Stimulated activated CD8-positive, alpha-beta memory T cell treated with anti-CD3 and anti-CD28 coated beads, Interleukin-12 subunit alpha, Interleukin-12 subunit beta, amount 100 ng/mL, for 24 hours (primary cell): Measurements from ENCODE around the gene ERC2.

Source experiments
- DNase-seq: peaks from one replicate; pipeline ENCODE4 v3.0.0-alpha.2; 2020; ENCODE audit errors: extremely low read depth

ERC2 gene

DNA sequence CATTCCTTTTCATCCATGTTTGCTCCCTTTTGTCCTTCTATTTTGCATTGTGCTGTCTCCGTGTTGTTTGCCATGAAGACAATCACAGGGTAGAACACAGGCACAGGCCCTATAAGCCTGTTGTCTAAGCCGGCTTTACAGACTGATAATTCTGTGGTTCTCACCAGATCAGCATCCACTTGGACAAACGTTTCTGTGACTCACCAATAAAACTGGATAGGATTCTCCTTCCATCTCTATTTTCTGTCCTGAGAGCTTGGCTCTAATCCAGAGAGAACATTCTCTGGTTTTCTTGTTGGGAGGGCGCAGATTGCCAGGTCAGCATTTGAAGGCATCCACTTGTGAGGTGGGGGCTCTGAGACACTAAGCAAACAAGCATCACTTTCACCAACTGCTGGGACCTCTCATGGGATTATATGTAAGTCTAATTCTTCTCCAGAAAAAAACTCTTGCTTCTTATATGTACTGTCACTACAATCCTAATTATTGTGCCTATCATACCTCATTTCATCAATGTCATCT is 101.6 kb downstream of the ERC2 start:
- no peak for DNase-seq

DNA sequence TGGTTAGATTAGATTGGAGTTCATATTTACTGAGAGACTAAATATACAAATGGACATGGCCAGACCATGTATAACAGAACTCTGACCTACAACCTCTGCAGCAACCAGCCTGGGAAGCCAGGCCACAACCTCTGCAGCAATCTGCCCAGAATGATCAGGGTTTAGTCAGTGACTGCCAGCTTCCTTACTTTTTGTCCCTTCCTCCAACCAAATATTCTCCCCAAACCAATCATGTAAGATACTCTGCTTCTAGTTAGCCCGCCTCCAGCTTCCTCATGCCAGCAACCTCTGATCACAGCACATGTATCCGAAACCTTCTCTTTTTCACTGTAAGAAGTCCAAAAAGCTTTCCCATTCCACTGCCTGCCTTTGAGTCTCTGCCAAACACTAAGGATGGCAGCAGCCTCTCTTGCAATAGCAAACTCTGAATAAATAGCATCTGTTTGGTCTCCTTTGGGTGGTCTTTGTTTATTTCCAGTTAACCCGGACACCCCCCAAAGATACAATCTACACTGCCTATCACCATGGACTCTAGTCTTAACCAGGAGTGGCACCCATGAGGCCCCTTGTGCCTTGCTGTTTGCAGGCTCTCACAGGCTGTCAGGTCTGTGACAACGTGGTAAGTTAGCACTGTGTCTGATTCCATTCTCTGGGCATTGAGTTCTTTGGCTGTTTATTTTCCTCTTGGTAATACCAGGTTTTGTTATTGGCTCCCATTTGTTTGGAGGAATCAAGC is 102.2 kb downstream of the ERC2 start:
- no peak for DNase-seq

- no peak for DNase-seq
Measured at GRCh38 chr3:56364665-56365064, 103.6 kb downstream of the ERC2 start.

DNA sequence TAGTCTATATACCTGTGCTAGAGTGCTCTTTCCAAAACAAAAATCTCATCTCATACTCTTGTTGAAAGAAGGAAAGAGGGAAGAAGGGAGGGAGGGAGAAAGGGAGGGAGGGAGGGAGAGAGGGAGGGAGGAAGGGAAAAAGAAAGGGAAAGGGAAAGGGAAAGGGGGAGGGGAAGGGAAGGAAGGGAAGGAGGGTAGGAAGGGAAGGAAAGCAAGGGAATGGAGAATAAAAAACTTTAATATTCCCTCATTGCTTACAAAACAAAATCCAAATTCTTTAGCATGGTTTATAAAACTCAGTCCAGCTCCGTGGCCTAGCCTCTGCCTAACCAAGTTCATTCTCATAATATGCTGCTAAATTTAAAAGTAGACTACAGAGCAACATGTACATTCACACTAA is 104.5 kb downstream of the ERC2 start:
- no peak for DNase-seq

DNA sequence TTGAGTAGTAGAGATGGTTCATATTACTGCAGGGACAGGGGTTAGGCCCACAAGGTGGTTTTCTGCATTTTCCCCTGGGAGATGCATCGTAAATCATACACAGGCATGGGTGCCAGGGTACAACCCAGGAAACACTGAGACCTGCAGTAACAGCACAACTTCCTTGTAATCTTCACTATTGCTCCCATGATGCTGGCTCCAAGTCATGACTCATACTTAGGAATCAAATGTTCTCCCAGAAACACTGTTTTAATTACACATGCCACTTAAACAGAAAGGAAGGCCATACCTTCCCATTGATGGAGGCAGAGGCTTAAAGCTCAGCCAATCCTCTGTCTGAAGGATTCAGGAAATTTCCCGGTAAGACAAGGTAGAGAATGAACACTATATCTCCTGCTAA is 106.5 kb downstream of the ERC2 start:
- no peak for DNase-seq

DNA sequence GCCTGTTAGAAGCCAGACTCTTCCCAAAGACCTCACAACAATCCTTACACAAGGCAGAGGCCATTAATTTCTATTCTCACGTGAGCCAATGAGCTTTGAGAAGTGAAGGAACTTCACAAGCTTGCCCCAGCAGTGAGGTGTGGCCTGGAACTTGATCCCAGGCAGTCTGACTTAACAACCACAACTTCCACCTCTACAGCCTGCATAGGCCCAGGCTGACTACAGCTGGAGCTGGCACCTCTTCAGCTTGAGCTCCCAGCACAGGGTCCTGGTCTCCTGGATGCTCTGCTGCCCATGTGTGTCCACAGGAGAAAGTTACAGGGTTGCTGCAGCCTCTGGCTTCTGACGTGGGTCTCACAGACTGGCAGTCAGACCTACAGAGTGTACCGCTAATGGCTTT is 111.0 kb downstream of the ERC2 start:
- DNase-seq, result no peak

DNA sequence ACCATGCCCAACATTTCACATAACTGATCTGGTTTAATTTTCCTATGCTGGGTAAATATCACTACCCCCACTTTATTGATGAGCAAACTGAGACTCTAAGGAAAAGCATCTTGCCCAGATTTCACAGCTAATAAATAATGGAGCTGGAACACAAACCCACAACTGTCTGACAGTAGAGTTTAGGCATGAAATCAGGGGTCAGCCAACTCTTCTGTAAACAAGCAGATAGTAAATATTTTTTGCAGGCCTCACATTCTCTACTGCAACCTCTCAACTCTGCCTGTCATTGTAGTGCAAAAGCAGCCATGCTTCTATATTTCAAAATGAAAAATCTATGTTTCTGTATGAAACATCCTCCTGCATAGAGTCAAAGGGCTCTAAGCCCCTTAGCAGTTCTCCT is 111.5 kb downstream of the ERC2 start:
- no peak for DNase-seq

- no peak for DNase-seq
Measured at GRCh38 chr3:56355570-56356185, 112.6 kb downstream of the ERC2 start.

- no peak for DNase-seq
Measured at GRCh38 chr3:56351537-56351936, 116.7 kb downstream of the ERC2 start.

- no peak for DNase-seq
Measured at GRCh38 chr3:56347219-56347871, 120.9 kb downstream of the ERC2 start.

DNA sequence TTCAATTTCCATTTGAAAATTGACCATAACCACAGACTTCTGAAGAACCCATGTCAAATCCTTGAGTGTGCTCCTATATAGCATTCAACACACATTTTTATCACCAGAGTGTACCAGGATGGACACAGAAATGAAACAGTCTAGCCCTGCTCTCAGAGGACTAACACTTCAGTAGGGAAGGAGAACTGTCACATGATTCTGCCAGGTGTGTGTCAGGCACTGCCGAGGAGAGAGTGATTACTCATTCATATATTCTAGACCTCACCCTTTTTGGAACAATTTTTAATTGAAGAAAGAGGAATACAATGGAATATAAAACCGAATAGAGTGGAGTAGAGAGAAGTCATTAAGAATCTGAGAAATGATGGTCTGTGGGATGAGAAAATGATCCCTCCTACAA is 125.8 kb downstream of the ERC2 start:
- DNase-seq, result no peak

GRCh38 chr3:56339671-56340070 is 128.6 kb downstream of the ERC2 start:
- DNase-seq, result no peak

GRCh38 chr3:56339244-56339643 is 129.0 kb downstream of the ERC2 start:
- DNase-seq, result no peak

GRCh38 chr3:56336023-56336422 is 132.2 kb downstream of the ERC2 start:
- DNase-seq, result no peak

DNA sequence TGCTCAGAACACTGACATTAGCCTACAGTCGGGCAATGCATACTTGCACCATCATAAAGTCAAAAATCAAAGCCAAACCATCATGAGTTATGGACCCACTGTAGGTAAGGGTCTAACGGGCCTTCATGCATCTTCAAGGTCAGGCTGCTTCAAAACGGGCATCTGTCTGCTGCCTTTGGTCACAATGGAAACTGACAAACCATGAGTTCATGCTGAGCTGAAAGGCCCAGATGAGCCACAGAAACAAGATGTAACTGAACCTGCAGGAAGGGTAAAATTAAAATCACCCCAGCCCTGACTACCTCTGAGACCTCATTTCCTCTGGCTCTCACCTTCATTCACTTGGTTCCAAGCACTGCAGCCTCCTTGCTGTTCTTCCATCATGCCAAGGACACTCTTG is 143.8 kb downstream of the ERC2 start:
- DNase-seq, result no peak

- DNase-seq, result no peak
Measured at GRCh38 chr3:56323986-56324420, 144.3 kb downstream of the ERC2 start.

- no peak for DNase-seq
Measured at GRCh38 chr3:56322862-56323261, 145.4 kb downstream of the ERC2 start.

DNA sequence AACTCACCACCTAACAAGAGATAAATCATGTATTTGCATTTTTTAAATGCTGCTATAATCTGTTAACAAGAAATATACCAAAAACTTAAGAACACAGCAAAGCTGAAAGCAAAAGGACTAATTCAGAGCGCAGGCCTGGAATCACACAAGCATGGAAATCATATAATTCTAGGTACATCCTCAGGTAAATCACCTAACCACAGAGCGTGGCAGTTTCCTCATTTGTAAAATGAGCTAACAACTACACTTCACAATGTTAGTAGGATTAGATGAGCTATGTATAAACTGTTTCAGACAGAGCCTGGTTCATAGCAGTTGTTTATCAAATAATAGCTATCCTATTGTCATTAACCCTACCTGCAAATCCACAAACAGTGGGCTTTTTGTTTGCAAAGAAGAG is 146.4 kb downstream of the ERC2 start:
- no peak for DNase-seq

GRCh38 chr3:56321383-56321782 is 146.9 kb downstream of the ERC2 start:
- DNase-seq, result no peak

GRCh38 chr3:56320883-56321282 is 147.4 kb downstream of the ERC2 start:
- DNase-seq, result no peak

DNA sequence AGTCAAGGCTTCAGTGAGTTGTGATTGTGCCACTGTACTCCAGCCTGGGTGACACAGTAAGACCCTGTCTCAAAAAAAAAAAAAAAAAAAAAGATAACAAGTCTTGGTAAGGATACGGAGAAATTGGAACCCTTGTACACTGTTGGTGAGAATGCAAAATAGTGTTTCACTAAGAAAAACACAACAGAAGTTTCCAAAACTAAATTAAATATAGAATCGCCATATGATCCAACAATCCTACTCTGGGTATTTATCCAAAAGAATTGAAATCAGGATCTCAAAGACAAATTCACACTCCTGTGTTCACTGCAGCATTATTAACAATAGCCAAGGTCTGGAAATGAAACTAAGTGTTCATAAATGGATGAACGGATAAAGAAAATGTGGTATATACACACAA is 149.4 kb downstream of the ERC2 start:
- no peak for DNase-seq

- no peak for DNase-seq
Measured at GRCh38 chr3:56316944-56317343, 151.3 kb downstream of the ERC2 start.

GRCh38 chr3:56314842-56315241 is 153.4 kb downstream of the ERC2 start:
- no peak for DNase-seq
